ENCODE results near the gene EHD4.

EHD4 gene

DNA sequence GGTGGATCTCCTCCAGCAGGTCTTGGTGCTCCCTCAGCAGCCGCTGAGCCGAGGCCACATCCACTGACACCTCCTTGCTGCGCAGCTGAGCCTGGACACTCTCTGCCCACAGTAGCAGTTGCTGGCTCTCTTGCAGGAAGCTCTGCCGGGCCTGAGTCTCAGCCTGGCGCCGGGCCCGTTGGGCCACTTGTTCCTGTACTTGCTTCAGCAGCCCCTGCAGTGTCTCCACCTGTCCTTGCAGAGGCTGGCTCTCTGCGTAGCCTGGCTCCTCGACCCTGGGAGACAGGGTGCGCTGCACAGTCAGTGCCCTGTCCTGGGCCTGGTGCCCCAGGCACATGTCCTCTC is 94.0 kb downstream of the EHD4 start:
- TF ChIP-seq POLR2AphosphoS5 (IDR thresholded peaks at IDR 0.05; ENCODE audit: low read depth, low read length): no peak
- TF ChIP-seq FOXP2 (optimal IDR thresholded peaks at IDR 0.05; ENCODE audit: borderline replicate concordance, extremely low read depth, extremely low read length, insufficient read depth): no peak
- TF ChIP-seq SIN3A (IDR thresholded peaks at IDR 0.05; ENCODE audit: borderline replicate concordance, insufficient read depth, low read length): no peak
- TF ChIP-seq TAF1 (IDR thresholded peaks at IDR 0.05; ENCODE audit: borderline replicate concordance, insufficient read depth, low read length): no peak

DNA sequence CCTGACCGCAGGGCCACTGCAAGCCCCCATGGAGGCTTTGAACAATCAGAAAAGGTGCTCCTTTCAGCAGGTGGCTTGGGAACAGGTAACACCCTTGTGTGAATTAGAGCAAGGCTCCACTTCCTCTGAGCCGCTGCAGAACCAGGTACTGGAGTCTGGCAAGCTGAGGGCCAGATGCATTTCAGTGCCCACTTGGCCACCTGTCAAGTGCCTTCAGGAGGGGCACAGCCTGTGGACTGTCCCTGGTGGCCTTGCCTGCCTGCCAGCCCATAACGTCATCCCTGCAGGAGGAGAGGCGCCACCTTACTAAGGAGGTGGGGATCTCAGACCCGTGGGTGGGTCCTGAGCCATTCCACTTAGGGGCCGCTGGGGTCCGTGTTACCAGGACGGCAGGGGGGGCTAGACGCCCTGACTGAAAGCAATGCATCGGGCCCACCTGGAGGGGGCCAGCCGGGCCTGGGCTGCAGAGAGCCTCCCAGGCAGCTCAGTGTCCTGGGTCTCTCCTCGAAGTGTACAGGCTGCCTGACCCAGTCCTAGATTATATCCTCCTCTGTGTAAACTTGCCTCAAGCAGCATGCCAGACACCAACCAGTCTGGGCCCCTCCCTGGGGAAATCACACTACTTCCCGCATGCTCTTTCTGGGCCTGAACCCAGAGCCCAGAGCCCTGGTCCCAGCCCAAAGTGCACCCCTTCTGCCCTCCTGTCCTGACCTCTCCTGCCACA is 94.6 kb downstream of the EHD4 start:
- no peak for TF ChIP-seq SIN3A (IDR thresholded peaks at IDR 0.05; ENCODE audit: borderline replicate concordance, insufficient read depth, low read length)
- TF ChIP-seq FOXP2 (optimal IDR thresholded peaks at IDR 0.05; ENCODE audit: borderline replicate concordance, extremely low read depth, extremely low read length, insufficient read depth): no peak
- TF ChIP-seq TAF1 (IDR thresholded peaks at IDR 0.05; ENCODE audit: borderline replicate concordance, insufficient read depth, low read length): no peak
- TF ChIP-seq, protein P1, sequence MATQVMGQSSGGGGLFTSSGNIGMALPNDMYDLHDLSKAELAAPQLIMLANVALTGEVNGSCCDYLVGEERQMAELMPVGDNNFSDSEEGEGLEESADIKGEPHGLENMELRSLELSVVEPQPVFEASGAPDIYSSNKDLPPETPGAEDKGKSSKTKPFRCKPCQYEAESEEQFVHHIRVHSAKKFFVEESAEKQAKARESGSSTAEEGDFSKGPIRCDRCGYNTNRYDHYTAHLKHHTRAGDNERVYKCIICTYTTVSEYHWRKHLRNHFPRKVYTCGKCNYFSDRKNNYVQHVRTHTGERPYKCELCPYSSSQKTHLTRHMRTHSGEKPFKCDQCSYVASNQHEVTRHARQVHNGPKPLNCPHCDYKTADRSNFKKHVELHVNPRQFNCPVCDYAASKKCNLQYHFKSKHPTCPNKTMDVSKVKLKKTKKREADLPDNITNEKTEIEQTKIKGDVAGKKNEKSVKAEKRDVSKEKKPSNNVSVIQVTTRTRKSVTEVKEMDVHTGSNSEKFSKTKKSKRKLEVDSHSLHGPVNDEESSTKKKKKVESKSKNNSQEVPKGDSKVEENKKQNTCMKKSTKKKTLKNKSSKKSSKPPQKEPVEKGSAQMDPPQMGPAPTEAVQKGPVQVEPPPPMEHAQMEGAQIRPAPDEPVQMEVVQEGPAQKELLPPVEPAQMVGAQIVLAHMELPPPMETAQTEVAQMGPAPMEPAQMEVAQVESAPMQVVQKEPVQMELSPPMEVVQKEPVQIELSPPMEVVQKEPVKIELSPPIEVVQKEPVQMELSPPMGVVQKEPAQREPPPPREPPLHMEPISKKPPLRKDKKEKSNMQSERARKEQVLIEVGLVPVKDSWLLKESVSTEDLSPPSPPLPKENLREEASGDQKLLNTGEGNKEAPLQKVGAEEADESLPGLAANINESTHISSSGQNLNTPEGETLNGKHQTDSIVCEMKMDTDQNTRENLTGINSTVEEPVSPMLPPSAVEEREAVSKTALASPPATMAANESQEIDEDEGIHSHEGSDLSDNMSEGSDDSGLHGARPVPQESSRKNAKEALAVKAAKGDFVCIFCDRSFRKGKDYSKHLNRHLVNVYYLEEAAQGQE (IDR thresholded peaks at IDR 0.05; ENCODE audit: insufficient read depth in 1 of 2, low read depth in 2 of 2, low read length in 2 of 2): no peak

DNA sequence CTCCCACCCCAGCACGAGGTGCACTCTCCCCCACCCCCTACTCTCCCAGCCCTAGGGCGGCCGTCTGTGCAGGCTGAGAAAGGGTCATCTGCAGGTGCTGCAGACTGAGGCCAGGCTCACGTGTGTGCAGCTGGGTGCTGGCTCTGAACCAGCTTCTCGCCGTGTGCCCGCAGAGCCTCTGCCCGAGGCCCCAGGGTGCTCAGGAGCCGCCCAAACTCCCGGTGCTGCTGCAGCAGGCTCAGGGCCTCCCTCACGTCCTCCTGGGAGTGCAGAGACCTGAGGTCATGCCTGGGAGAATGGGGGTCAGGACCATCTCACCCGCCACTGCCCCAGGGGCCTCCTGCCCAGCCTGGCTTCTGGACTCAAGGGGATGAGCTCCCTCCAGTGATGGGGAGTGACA is 95.7 kb downstream of the EHD4 start:
- TF ChIP-seq SIN3A (IDR thresholded peaks at IDR 0.05; ENCODE audit: borderline replicate concordance, insufficient read depth, low read length) (no peak), POLR2AphosphoS5 (IDR thresholded peaks at IDR 0.05; ENCODE audit: low read depth, low read length) (no peak), TAF1 (IDR thresholded peaks at IDR 0.05; ENCODE audit: borderline replicate concordance, insufficient read depth, low read length) (no peak), FOXP2 (optimal IDR thresholded peaks at IDR 0.05; ENCODE audit: borderline replicate concordance, extremely low read depth, extremely low read length, insufficient read depth) (no peak)
- TF ChIP-seq, protein P1 (IDR thresholded peaks at IDR 0.05; ENCODE audit: insufficient read depth in 1 of 2, low read depth in 2 of 2, low read length in 2 of 2): no peak

DNA sequence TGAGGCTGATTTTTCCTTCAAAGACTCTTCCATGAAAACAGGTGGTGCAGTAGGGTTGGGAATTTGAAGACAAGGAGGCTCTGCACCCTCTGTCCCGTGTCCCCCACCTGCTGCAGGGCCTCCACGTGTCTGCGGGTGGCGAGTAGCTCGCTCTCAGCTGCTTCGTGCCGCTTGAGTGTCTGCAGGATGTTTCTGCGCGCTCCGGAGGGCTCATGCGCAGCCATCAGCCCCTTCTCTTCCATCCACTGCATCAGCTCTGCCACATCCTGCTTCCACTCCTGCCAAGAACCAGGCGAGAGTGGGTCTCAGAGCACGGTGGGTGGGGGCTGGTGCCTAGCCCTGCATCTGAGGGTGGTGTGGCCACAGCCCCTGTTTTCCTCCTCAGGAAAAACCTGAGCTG is 96.3 kb downstream of the EHD4 start:
- no peak for TF ChIP-seq TAF1 (IDR thresholded peaks at IDR 0.05; ENCODE audit: borderline replicate concordance, insufficient read depth, low read length)
- TF ChIP-seq SIN3A (IDR thresholded peaks at IDR 0.05; ENCODE audit: borderline replicate concordance, insufficient read depth, low read length): no peak
- TF ChIP-seq, protein P1 (IDR thresholded peaks at IDR 0.05; ENCODE audit: insufficient read depth in 1 of 2, low read depth in 2 of 2, low read length in 2 of 2): no peak
- TF ChIP-seq FOXP2 (optimal IDR thresholded peaks at IDR 0.05; ENCODE audit: borderline replicate concordance, extremely low read depth, extremely low read length, insufficient read depth): no peak
- no peak for TF ChIP-seq POLR2AphosphoS5 (IDR thresholded peaks at IDR 0.05; ENCODE audit: low read depth, low read length)

DNA sequence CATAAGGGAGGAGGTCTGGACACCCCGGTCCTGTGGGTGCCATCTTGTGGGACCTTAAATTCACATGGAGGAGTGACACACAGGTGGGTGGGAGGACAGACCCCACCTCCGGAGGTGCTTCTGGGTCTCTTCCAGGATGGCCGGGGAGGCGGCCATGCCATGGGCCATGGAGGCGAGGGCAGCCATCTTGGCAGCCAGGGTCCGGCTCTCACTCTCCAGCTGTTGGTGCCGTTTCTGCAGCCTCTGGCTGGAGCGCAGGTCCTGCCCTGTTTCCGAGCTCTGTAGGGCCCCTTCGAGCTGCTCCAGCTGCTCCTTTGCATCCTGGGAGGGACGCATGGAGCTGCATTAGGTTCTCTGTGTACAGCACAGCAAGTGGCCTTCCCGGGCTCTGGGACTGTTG is 97.6 kb downstream of the EHD4 start:
- TF ChIP-seq SIN3A (IDR thresholded peaks at IDR 0.05; ENCODE audit: borderline replicate concordance, insufficient read depth, low read length) (no peak), FOXP2 (optimal IDR thresholded peaks at IDR 0.05; ENCODE audit: borderline replicate concordance, extremely low read depth, extremely low read length, insufficient read depth) (no peak), TAF1 (IDR thresholded peaks at IDR 0.05; ENCODE audit: borderline replicate concordance, insufficient read depth, low read length) (no peak), POLR2AphosphoS5 (IDR thresholded peaks at IDR 0.05; ENCODE audit: low read depth, low read length) (no peak)
- TF ChIP-seq, protein P1 (IDR thresholded peaks at IDR 0.05; ENCODE audit: insufficient read depth in 1 of 2, low read depth in 2 of 2, low read length in 2 of 2): no peak

Data from PFSK-1 (cell line).